Measurements from ENCODE around the gene TMEM270.

The TMEM270 gene

GRCh38 chr7:73907554-73908122 lies 46.7 kb downstream of the TMEM270 start:
- no peak for DNase-seq (ENCODE audit: low spot score)

DNA sequence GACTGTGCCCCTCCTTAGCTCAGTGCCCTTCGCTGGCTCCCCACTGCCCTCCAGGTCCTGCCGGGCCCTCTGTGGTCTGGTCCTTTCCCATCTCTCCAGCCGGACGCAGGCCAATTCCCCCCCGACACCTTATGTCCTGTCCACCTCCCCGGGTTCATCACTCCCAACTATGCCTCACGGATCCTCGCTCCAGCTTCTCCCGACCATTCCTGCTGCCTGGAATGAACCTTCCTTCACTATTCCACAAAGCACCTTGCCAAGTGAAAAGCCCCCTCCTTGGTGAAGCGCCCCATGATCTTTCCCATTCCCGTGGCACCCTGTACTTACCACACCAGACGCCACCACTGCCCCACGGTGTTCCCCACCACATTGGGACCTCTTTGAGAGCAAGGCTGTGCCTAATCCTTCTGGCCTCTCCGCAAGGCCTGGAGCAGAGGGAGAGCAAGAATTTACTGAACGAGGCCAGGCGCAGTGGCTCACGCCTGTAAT lies 47.2 kb downstream of the TMEM270 start:
- no peak for DNase-seq (ENCODE audit: low spot score)

GRCh38 chr7:73909051-73909941 lies 48.3 kb downstream of the TMEM270 start:
- DNase-seq (ENCODE audit: low spot score), result no peak

DNA sequence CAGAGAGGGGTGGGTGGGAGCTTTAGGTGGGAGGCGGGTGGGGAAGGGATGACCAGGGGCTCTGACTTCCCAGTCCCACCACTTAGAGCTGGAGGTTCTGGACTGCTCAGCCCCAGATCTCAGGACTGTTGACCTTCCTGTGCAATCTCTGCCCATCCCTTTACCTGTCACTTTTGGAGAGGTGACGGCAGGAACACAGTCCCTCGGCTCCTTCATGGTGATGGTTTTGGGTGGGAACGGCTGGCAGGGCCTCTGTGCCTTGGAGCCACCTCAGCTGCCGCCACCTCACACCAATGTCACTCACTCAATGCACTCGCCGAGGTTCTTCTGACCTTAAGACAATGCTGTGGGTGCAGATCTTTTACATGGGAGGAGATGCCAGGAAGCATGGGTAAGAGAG lies 49.0 kb downstream of the TMEM270 start:
- no peak for DNase-seq (ENCODE audit: low spot score)

GRCh38 chr7:73912223-73912622 lies 51.3 kb downstream of the TMEM270 start:
- no peak for DNase-seq (ENCODE audit: low spot score)

All from LoVo (cell line).